B cell (primary cell): Measurements from ENCODE around the gene ZBTB37. TPM values are rescaled to one million over a fixed set of nuclear protein-coding genes. Genes with fewer than 3 reads are reported as not detected.
A peak's percentile ranks its signal among the peaks of the same experiment; 100 is the strongest.

Experiments
- ATAC-seq: fragments of 200-7000 bp; cut with Tn5 transposase; one replicate; pipeline ENCODE4 v1.10.0; 2021; ENCODE audit warnings: low read depth, mild to moderate bottlenecking, moderate number of reproducible peaks, moderate library complexity
- CTCF ChIA-PET: fragments of 350-600 bp; sonication (Branson Sonifier 250); formaldehyde crosslinking; loops from one replicate; lab custom pipeline; 2021; ENCODE audit warnings: antibody characterized with exemption, inconsistent platforms; lab: Charles Lee
- POLR2A ChIA-PET: fragments of 350-600 bp; sonication (Branson Sonifier 250); formaldehyde crosslinking; loops from one replicate; lab custom pipeline; 2021; ENCODE audit warnings: antibody characterized with exemption; lab: Charles Lee
- DNase-seq: peaks from one replicate; pipeline ENCODE4 v3.0.0; 2013
- H2AFZ ChIP-seq: 2 replicates; pipeline ENCODE4 v1.6.1; 2012; ENCODE audit warnings: mild to moderate bottlenecking, low read depth, low read length; ENCODE audit not compliant: insufficient read depth, poor library complexity, severe bottlenecking
- H3K27ac ChIP-seq, 2 donors: 1 replicate in 1 of 2; 2 replicates in 1 of 2; pipeline ENCODE4 v1.5.1; 2012 to 2013; ENCODE audit warnings: low read length in 2 of 2, mild to moderate bottlenecking in 2 of 2, moderate library complexity in 1 of 2
- H3K27me3 ChIP-seq, 4 experiments: fragments of 200-600 bp in 1 of 4; sonication (generic) in 1 of 4; replicated peaks in 1 of 4; 1 replicate in 2 of 4; 2 replicates in 2 of 4; pipeline versions ENCODE4 v1.6.1 to v1.7.0; 2013 to 2016; ENCODE audit warnings: low read length in 3 of 4, mild to moderate bottlenecking in 2 of 4, mixed read lengths in 1 of 4, moderate library complexity in 1 of 4; ENCODE audit not compliant: insufficient read depth in 4 of 4, control insufficient read depth in 3 of 4; ENCODE audit errors: control extremely low read depth in 1 of 4
- H3K36me3 ChIP-seq, 2 experiments: replicated peaks in 1 of 2; 1 replicate in 1 of 2; 2 replicates in 1 of 2; pipeline versions ENCODE4 v1.6.1 to v1.7.1; 2013; ENCODE audit warnings: low read length in 1 of 2; ENCODE audit not compliant: insufficient read depth in 2 of 2, control insufficient read depth in 1 of 2; ENCODE audit errors: control extremely low read depth in 1 of 2, extremely low read depth in 1 of 2
- H3K4me1 ChIP-seq, 2 donors: fragments of 200-600 bp in 1 of 2; sonication (generic) in 1 of 2; 1 replicate in 1 of 2; 2 replicates in 1 of 2; pipeline versions ENCODE4 v1.5.1 to v1.6.1; 2013 to 2017; ENCODE audit warnings: low read length in 2 of 2; ENCODE audit not compliant: control insufficient read depth in 2 of 2, insufficient read depth in 2 of 2
- H3K4me2 ChIP-seq: replicated peaks from 2 replicates; pipeline ENCODE3; 2012; ENCODE audit warnings: mild to moderate bottlenecking, low read depth, low read length; ENCODE audit not compliant: poor library complexity, severe bottlenecking
- H3K4me3 ChIP-seq, 5 experiments: fragments of 200-600 bp in 1 of 5; sonication (generic) in 1 of 5; 1 replicate in 3 of 5; 2 replicates in 2 of 5; pipeline versions ENCODE4 v1.5.1 to v1.7.0; 2011 to 2016; ENCODE audit warnings: low read length in 4 of 5, mild to moderate bottlenecking in 4 of 5, low read depth in 2 of 5, control low read depth in 1 of 5, moderate library complexity in 1 of 5; ENCODE audit not compliant: insufficient read depth in 1 of 5; ENCODE audit errors: control extremely low read depth in 1 of 5, extremely low read depth in 1 of 5
- H3K79me2 ChIP-seq: fragments of 200-600 bp; sonication (generic); one replicate; pipeline ENCODE4 v1.6.0; 2016; ENCODE audit warnings: low read length; ENCODE audit not compliant: control insufficient read depth, insufficient read depth
- H3K9ac ChIP-seq: fragments of 200-600 bp; sonication (generic); 2 replicates; pipeline ENCODE4 v1.6.1; 2017; ENCODE audit warnings: mild to moderate bottlenecking, low read length, moderate library complexity
- H3K9me3 ChIP-seq, 3 donors: one replicate each; pipeline versions ENCODE4 v1.6.1 to v1.7.1; 2013; ENCODE audit warnings: low read length in 2 of 3; ENCODE audit not compliant: control insufficient read depth in 2 of 3, insufficient read depth in 1 of 3; ENCODE audit errors: control extremely low read depth in 1 of 3
- H4K20me1 ChIP-seq: 2 replicates; pipeline ENCODE4 v1.6.0; 2012; ENCODE audit warnings: mild to moderate bottlenecking, low read length; ENCODE audit not compliant: insufficient read depth, control insufficient read depth, poor library complexity, severe bottlenecking
- H3K27ac Mint-ChIP-seq: one replicate; pipeline ENCODE4 v1.8.0; 2021; ENCODE audit warnings: mixed read lengths
- H3K27me3 Mint-ChIP-seq: one replicate; pipeline ENCODE4 v1.8.0; 2021; ENCODE audit warnings: mixed read lengths
- H3K4me1 Mint-ChIP-seq: one replicate; pipeline ENCODE4 v1.8.0; 2021; ENCODE audit warnings: mixed read lengths
- H3K4me3 Mint-ChIP-seq: one replicate; pipeline ENCODE4 v1.8.0; 2021; ENCODE audit warnings: mixed read lengths
- H3K9me3 Mint-ChIP-seq: one replicate; pipeline ENCODE4 v1.8.0; 2022; ENCODE audit warnings: mixed read lengths; ENCODE audit not compliant: insufficient read depth
- EZH2 ChIP-seq: IDR thresholded peaks from 2 replicates; pipeline ENCODE4 v1.6.1; 2012; ENCODE audit warnings: borderline replicate concordance, low read depth, mild to moderate bottlenecking, moderate library complexity, low read length; ENCODE audit not compliant: insufficient read depth, poor library complexity, severe bottlenecking
- WGBS: methylation state at CpG from one replicate; pipeline ENCODE4 v1.1.5; 2013; ENCODE audit warnings: missing lambda C conversion rate; ENCODE audit not compliant: insufficient coverage; 5-methylcytosine and 5-hydroxymethylcytosine counted together
- intact Hi-C: fragments of 100-400 bp; cut with micrococcal nuclease; formaldehyde crosslinking; loops from one replicate; pipeline ENCODE4 v1.10.0; 2022
- polyA plus RNA-seq: library from polyadenylated mRNA; depleted of rRNA; stranded (reverse); fragments of >200 nt; gene quantifications from 2 replicates; pipeline ENCODE4 v1.2.3, GENCODE V29; 2012
- total RNA-seq, 2 donors: library from RNA; stranded (reverse); fragments of 120-200 nt in 1 of 2; gene quantifications; 1 replicate in 1 of 2; 2 replicates in 1 of 2; pipeline versions ENCODE4 v1.2.3 to v1.2.4, GENCODE V29; 2013 to 2022
- TF ChIP-seq, protein P1 (sequence below): fragments of 200-600 bp; IDR thresholded peaks from one replicate; pipeline ENCODE4 v1.8.0; 2022; ENCODE audit warnings: antibody characterized with exemption, mild to moderate bottlenecking

The ZBTB37 gene
- total and polyA plus RNA-seq, 2 donors (not counting 1 experiment from before 2014, with no cell fraction given): 4.9 to 37.1 TPM

DNA sequence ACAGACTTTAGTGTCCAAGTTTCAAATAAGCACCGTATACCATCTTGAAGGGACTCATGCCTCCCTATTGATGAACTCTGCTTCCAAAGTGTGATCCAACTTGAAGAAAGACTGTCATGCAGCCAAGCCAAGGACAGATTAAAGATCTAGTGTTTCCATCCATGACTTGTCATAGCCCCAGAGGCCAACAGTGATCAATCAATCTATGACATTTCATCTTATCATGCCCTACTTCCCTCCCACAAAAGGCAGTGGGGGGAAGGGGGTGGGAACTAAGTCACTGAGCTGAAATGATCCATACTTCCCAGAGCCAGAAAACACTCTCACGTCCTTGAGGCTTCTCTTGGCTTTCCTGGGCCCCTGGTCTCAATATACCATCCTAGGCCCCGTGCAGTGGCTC lies 44.9 kb downstream of the ZBTB37 start:
- Mint-ChIP-seq H3K4me3 (no peak overlapping the region), H3K4me1 (no peaks in the 10 kb centered on the region), H3K9me3 (peaks cover 2% of the 10 kb centered on the region), H3K27me3 (no peaks in the 10 kb centered on the region), H3K27ac (no peak overlapping the region)
- DNase-seq: no peak
- Histone ChIP-seq H3K4me3 (no peak overlapping the region), H3K36me3 (no peaks in the 10 kb centered on the region), H3K9me3 (no peaks in the 10 kb centered on the region), H3K4me2 (no peak overlapping the region), H3K27me3 (no peaks in the 10 kb centered on the region), H3K27ac (no peak overlapping the region), H3K9ac (no peak overlapping the region), H3K4me1 (no peaks in the 10 kb centered on the region), H2AFZ (no peak overlapping the region), H3K79me2 (no peaks in the 10 kb centered on the region), H4K20me1 (no peaks in the 10 kb centered on the region)
- no peak for ATAC-seq
- TF ChIP-seq, protein P1, sequence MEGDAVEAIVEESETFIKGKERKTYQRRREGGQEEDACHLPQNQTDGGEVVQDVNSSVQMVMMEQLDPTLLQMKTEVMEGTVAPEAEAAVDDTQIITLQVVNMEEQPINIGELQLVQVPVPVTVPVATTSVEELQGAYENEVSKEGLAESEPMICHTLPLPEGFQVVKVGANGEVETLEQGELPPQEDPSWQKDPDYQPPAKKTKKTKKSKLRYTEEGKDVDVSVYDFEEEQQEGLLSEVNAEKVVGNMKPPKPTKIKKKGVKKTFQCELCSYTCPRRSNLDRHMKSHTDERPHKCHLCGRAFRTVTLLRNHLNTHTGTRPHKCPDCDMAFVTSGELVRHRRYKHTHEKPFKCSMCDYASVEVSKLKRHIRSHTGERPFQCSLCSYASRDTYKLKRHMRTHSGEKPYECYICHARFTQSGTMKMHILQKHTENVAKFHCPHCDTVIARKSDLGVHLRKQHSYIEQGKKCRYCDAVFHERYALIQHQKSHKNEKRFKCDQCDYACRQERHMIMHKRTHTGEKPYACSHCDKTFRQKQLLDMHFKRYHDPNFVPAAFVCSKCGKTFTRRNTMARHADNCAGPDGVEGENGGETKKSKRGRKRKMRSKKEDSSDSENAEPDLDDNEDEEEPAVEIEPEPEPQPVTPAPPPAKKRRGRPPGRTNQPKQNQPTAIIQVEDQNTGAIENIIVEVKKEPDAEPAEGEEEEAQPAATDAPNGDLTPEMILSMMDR: no peak
- no peak for TF ChIP-seq EZH2
- CTCF ChIA-PET: no interaction called here
- 92% methylated on average over 3 of the region's 3 CpGs for WGBS
- POLR2A ChIA-PET: no interaction called here
- intact Hi-C loops: no loop called here

DNA sequence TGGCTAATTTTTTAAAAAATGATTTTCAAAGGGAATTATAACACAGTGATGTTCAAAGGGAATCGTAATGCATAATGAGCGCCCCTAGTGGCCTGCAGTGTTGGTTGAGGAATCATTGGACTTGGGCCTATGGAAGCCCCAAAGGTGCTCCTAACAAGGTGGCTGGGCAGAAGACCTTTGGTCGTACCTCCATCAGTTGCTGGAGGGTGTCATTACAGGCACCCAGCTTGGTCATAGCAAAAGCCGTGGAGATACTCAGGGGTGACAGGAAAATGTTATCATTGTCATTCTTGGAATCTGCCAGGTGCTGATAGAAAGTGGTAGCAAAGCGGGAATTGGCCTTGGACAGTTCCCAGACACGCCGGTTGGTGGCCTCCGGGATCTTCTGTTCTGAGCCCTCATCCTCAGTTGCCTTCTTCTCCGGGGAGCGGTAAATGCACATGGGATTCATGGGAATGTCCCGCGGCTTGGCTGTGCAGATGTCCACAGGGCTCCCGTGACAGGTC lies 46.2 kb downstream of the ZBTB37 start:
- Histone ChIP-seq H3K4me1 (no peaks in the 10 kb centered on the region), H3K27me3 (no peaks in the 10 kb centered on the region), H3K79me2 (no peaks in the 10 kb centered on the region), H3K36me3 (no peaks in the 10 kb centered on the region), H3K4me3 (no peak overlapping the region), H3K9ac (no peak overlapping the region), H4K20me1 (no peaks in the 10 kb centered on the region), H3K27ac (no peak overlapping the region), H3K9me3 (no peaks in the 10 kb centered on the region), H3K4me2 (no peak overlapping the region), H2AFZ (no peak overlapping the region)
- WGBS: 91% methylated on average over 13 of the region's 13 CpGs
- peak; percentile 23 for DNase-seq
- Mint-ChIP-seq H3K27me3 (no peaks in the 10 kb centered on the region), H3K4me3 (no peak overlapping the region), H3K4me1 (no peaks in the 10 kb centered on the region), H3K9me3 (peaks cover 2% of the 10 kb centered on the region), H3K27ac (no peak overlapping the region)
- intact Hi-C loops: no loop called here
- no peak for TF ChIP-seq EZH2
- TF ChIP-seq, protein P1: peak; percentile 65
- POLR2A ChIA-PET: no interaction called here
- CTCF ChIA-PET: interaction anchor here (0.6 kb wide), 1 partner anchor 153 kb away, joined by 3 read pairs; no protein-coding TSS in a partner anchor
- no peak for ATAC-seq
